ENCODE measurements around the gene SMIM23.

The SMIM23 gene

GRCh38 chr5:171749365-171749764, 36.3 kb upstream of the SMIM23 start:
- Histone ChIP-seq H3K4me3 (ENCODE audit: low read depth, low read length) (no peak overlapping the region), H3K4me1 (ENCODE audit: control insufficient read depth, insufficient read depth, low read length) (no peaks in the 10 kb centered on the region; the same call in 1 of the 2 replicates), H3K9me3 (ENCODE audit: control insufficient read depth, insufficient read depth, low read depth, low read length) (no peaks in the 10 kb centered on the region), H3K9ac (ENCODE audit: low read length) (no peak overlapping the region), H3K27me3 (ENCODE audit: control insufficient read depth, insufficient read depth, low read length) (no peaks in the 10 kb centered on the region; the same call in 1 of the 2 replicates), H3K27ac (ENCODE audit: low read depth, low read length) (no peak overlapping the region), H3K36me3 (ENCODE audit: control insufficient read depth, insufficient read depth, low read length) (no peaks in the 10 kb centered on the region)

GRCh38 chr5:171750311-171750788, 35.3 kb upstream of the SMIM23 start:
- Histone ChIP-seq H3K27ac (ENCODE audit: low read depth, low read length) (no peak overlapping the region), H3K27me3 (ENCODE audit: control insufficient read depth, insufficient read depth, low read length) (no peaks in the 10 kb centered on the region), H3K9me3 (ENCODE audit: control insufficient read depth, insufficient read depth, low read depth, low read length) (no peaks in the 10 kb centered on the region), H3K36me3 (ENCODE audit: control insufficient read depth, insufficient read depth, low read length) (no peaks in the 10 kb centered on the region), H3K9ac (ENCODE audit: low read length) (no peak overlapping the region), H3K4me1 (ENCODE audit: control insufficient read depth, insufficient read depth, low read length) (no peaks in the 10 kb centered on the region; the same call in 1 of the 2 replicates), H3K4me3 (ENCODE audit: low read depth, low read length) (no peak overlapping the region)

GRCh38 chr5:171755354-171755821, 30.2 kb upstream of the SMIM23 start:
- Histone ChIP-seq H3K9ac (ENCODE audit: low read length) (no peak overlapping the region), H3K27ac (ENCODE audit: low read depth, low read length) (no peak overlapping the region), H3K4me1 (ENCODE audit: control insufficient read depth, insufficient read depth, low read length) (no peaks in the 10 kb centered on the region; the same call in 1 of the 2 replicates), H3K27me3 (ENCODE audit: control insufficient read depth, insufficient read depth, low read length) (no peaks in the 10 kb centered on the region), H3K4me3 (ENCODE audit: low read depth, low read length) (no peak overlapping the region), H3K9me3 (ENCODE audit: control insufficient read depth, insufficient read depth, low read depth, low read length) (no peaks in the 10 kb centered on the region), H3K36me3 (ENCODE audit: control insufficient read depth, insufficient read depth, low read length) (no peaks in the 10 kb centered on the region)

- Histone ChIP-seq H3K9me3 (ENCODE audit: control insufficient read depth, insufficient read depth, low read depth, low read length) (no peaks in the 10 kb centered on the region), H3K36me3 (ENCODE audit: control insufficient read depth, insufficient read depth, low read length) (no peaks in the 10 kb centered on the region), H3K27ac (ENCODE audit: low read depth, low read length) (no peak overlapping the region), H3K27me3 (ENCODE audit: control insufficient read depth, insufficient read depth, low read length) (no peaks in the 10 kb centered on the region), H3K9ac (ENCODE audit: low read length) (no peak overlapping the region), H3K4me3 (ENCODE audit: low read depth, low read length) (no peak overlapping the region), H3K4me1 (ENCODE audit: control insufficient read depth, insufficient read depth, low read length) (no peaks in the 10 kb centered on the region)
Measured at GRCh38 chr5:171757853-171758535, 27.6 kb upstream of the SMIM23 start.

- no peak overlapping the region for H3K27ac ChIP-seq (ENCODE audit: low read depth, low read length)
Measured at GRCh38 chr5:171759777-171760176, 25.8 kb upstream of the SMIM23 start.

GRCh38 chr5:171762021-171762608, 23.5 kb upstream of the SMIM23 start:
- Histone ChIP-seq H3K9ac (ENCODE audit: low read length) (no peak overlapping the region), H3K9me3 (ENCODE audit: control insufficient read depth, insufficient read depth, low read depth, low read length) (peaks cover 4% of the 10 kb centered on the region), H3K4me3 (ENCODE audit: low read depth, low read length) (no peak overlapping the region), H3K36me3 (ENCODE audit: control insufficient read depth, insufficient read depth, low read length) (no peaks in the 10 kb centered on the region), H3K4me1 (ENCODE audit: control insufficient read depth, insufficient read depth, low read length) (no peaks in the 10 kb centered on the region), H3K27me3 (ENCODE audit: control insufficient read depth, insufficient read depth, low read length) (no peaks in the 10 kb centered on the region), H3K27ac (ENCODE audit: low read depth, low read length) (no peak overlapping the region)

More at GRCh38 chr5:171759777-171760176, 25.8 kb upstream of the SMIM23 start:
- H3K36me3 ChIP-seq (ENCODE audit: control insufficient read depth, insufficient read depth, low read length) = no peaks in the 10 kb centered on the region
- H3K9me3 ChIP-seq (ENCODE audit: control insufficient read depth, insufficient read depth, low read depth, low read length) = no peaks in the 10 kb centered on the region
- H3K9ac ChIP-seq (ENCODE audit: low read length) = no peak overlapping the region
- H3K4me3 ChIP-seq (ENCODE audit: low read depth, low read length) = no peak overlapping the region
- no peaks in the 10 kb centered on the region for H3K4me1 ChIP-seq (ENCODE audit: control insufficient read depth, insufficient read depth, low read length)
- no peaks in the 10 kb centered on the region for H3K27me3 ChIP-seq (ENCODE audit: control insufficient read depth, insufficient read depth, low read length)

- H3K36me3 ChIP-seq (ENCODE audit: control insufficient read depth, insufficient read depth, low read length) = no peaks in the 10 kb centered on the region
- no peak overlapping the region for H3K4me3 ChIP-seq (ENCODE audit: low read depth, low read length)
- peaks cover 11% of the 10 kb centered on the region for H3K9me3 ChIP-seq (ENCODE audit: control insufficient read depth, insufficient read depth, low read depth, low read length)
- no peaks in the 10 kb centered on the region for H3K4me1 ChIP-seq (ENCODE audit: control insufficient read depth, insufficient read depth, low read length)
- H3K9ac ChIP-seq (ENCODE audit: low read length) = no peak overlapping the region
- H3K27ac ChIP-seq (ENCODE audit: low read depth, low read length) = no peak overlapping the region
- H3K27me3 ChIP-seq (ENCODE audit: control insufficient read depth, insufficient read depth, low read length) = no peaks in the 10 kb centered on the region
Measured at GRCh38 chr5:171762903-171763302, 22.7 kb upstream of the SMIM23 start.

- Histone ChIP-seq H3K27me3 (ENCODE audit: control insufficient read depth, insufficient read depth, low read length) (no peaks in the 10 kb centered on the region), H3K9ac (ENCODE audit: low read length) (no peak overlapping the region)
Measured at GRCh38 chr5:171764265-171764664, 21.4 kb upstream of the SMIM23 start.

GRCh38 chr5:171766875-171767274, 18.7 kb upstream of the SMIM23 start:
- Histone ChIP-seq H3K4me3 (ENCODE audit: low read depth, low read length) (no peak overlapping the region), H3K27me3 (ENCODE audit: control insufficient read depth, insufficient read depth, low read length) (no peaks in the 10 kb centered on the region), H3K9me3 (ENCODE audit: control insufficient read depth, insufficient read depth, low read depth, low read length) (peaks cover 13% of the 10 kb centered on the region), H3K4me1 (ENCODE audit: control insufficient read depth, insufficient read depth, low read length) (peaks cover 4% of the 10 kb centered on the region), H3K27ac (ENCODE audit: low read depth, low read length) (no peak overlapping the region), H3K36me3 (ENCODE audit: control insufficient read depth, insufficient read depth, low read length) (no peaks in the 10 kb centered on the region), H3K9ac (ENCODE audit: low read length) (no peak overlapping the region)

More at GRCh38 chr5:171764265-171764664, 21.4 kb upstream of the SMIM23 start:
- no peaks in the 10 kb centered on the region for H3K36me3 ChIP-seq (ENCODE audit: control insufficient read depth, insufficient read depth, low read length)
- peaks cover 13% of the 10 kb centered on the region for H3K9me3 ChIP-seq (ENCODE audit: control insufficient read depth, insufficient read depth, low read depth, low read length)
- H3K4me1 ChIP-seq (ENCODE audit: control insufficient read depth, insufficient read depth, low read length) = no peaks in the 10 kb centered on the region
- H3K27ac ChIP-seq (ENCODE audit: low read depth, low read length) = no peak overlapping the region
- no peak overlapping the region for H3K4me3 ChIP-seq (ENCODE audit: low read depth, low read length)

GRCh38 chr5:171770153-171770552, 15.5 kb upstream of the SMIM23 start:
- H3K4me1 ChIP-seq (ENCODE audit: control insufficient read depth, insufficient read depth, low read length) = peaks cover 4% of the 10 kb centered on the region
- H3K4me3 ChIP-seq (ENCODE audit: low read depth, low read length) = no peak overlapping the region
- H3K9ac ChIP-seq (ENCODE audit: low read length) = no peak overlapping the region
- H3K9me3 ChIP-seq (ENCODE audit: control insufficient read depth, insufficient read depth, low read depth, low read length) = peaks cover 13% of the 10 kb centered on the region
- no peak overlapping the region for H3K27ac ChIP-seq (ENCODE audit: low read depth, low read length)
- H3K27me3 ChIP-seq (ENCODE audit: control insufficient read depth, insufficient read depth, low read length) = no peaks in the 10 kb centered on the region
- H3K36me3 ChIP-seq (ENCODE audit: control insufficient read depth, insufficient read depth, low read length) = no peaks in the 10 kb centered on the region

- H3K36me3 ChIP-seq (ENCODE audit: control insufficient read depth, insufficient read depth, low read length) = no peaks in the 10 kb centered on the region
- peaks cover 11% of the 10 kb centered on the region for H3K9me3 ChIP-seq (ENCODE audit: control insufficient read depth, insufficient read depth, low read depth, low read length)
- no peak overlapping the region for H3K9ac ChIP-seq (ENCODE audit: low read length)
- no peak overlapping the region for H3K27ac ChIP-seq (ENCODE audit: low read depth, low read length)
- peaks cover 4% of the 10 kb centered on the region for H3K4me1 ChIP-seq (ENCODE audit: control insufficient read depth, insufficient read depth, low read length)
- no peak overlapping the region for H3K4me3 ChIP-seq (ENCODE audit: low read depth, low read length)
- no peaks in the 10 kb centered on the region for H3K27me3 ChIP-seq (ENCODE audit: control insufficient read depth, insufficient read depth, low read length)
Measured at GRCh38 chr5:171771856-171772255, 13.8 kb upstream of the SMIM23 start.

Measured in HUES6 (cell line).